ENCODE results near the gene CACNB2.

GRCh38 chr10:18478354-18478753, 338.1 kb downstream of the CACNB2 start:
- no peak for TF ChIP-seq POLR2AphosphoS5 (IDR thresholded peaks at IDR 0.05; ENCODE audit: low read depth, low read length)
- no peak for TF ChIP-seq PAX5 (IDR thresholded peaks at IDR 0.05; ENCODE audit: insufficient read depth, low read length, severe bottlenecking)
